GM19395 (cell line): ENCODE data around the gene ERGIC3.

Experiments
- ATAC-seq: cut with Tn5 transposase; IDR thresholded peaks from one replicate; pipeline ENCODE4 v1.9.1; 2021; ENCODE audit warnings: mild to moderate bottlenecking, moderate library complexity; ENCODE audit not compliant: unreplicated experiment

ERGIC3 gene

GRCh38 chr20:35541783-35542662, at the start of gene ERGIC3:
TSS of gene ERGIC3 (plus strand) at chr20:35542078. CDS start at chr20:35542098, 20 bp downstream.
- ATAC-seq, result peak; percentile 96

GRCh38 chr20:35492352-35492751, 49.5 kb upstream of the ERGIC3 start:
- no peak for ATAC-seq

GRCh38 chr20:35496481-35496880, 45.4 kb upstream of the ERGIC3 start:
- ATAC-seq, result no peak

- ATAC-seq, result no peak
These were observed 44.6 kb upstream of the ERGIC3 start for GRCh38 chr20:35497320-35497719.

- ATAC-seq, result no peak
These were observed 44.1 kb upstream of the ERGIC3 start for GRCh38 chr20:35497780-35498189.

GRCh38 chr20:35499271-35499670, 42.6 kb upstream of the ERGIC3 start:
- no peak for ATAC-seq

- no peak for ATAC-seq
These were observed 39.5 kb upstream of the ERGIC3 start for GRCh38 chr20:35502352-35502751.

- no peak for ATAC-seq
These were observed 38.6 kb upstream of the ERGIC3 start for GRCh38 chr20:35503281-35503680.

- ATAC-seq, result no peak
These were observed 37.9 kb upstream of the ERGIC3 start for GRCh38 chr20:35503841-35504561.

GRCh38 chr20:35504751-35505150, 37.1 kb upstream of the ERGIC3 start:
- no peak for ATAC-seq

- ATAC-seq, result no peak
These were observed 35.7 kb upstream of the ERGIC3 start for GRCh38 chr20:35506179-35506578.

- ATAC-seq, result no peak
These were observed 34.8 kb upstream of the ERGIC3 start for GRCh38 chr20:35506872-35507638.

GRCh38 chr20:35508493-35509218, 33.2 kb upstream of the ERGIC3 start:
- no peak for ATAC-seq

- no peak for ATAC-seq
These were observed 30.7 kb upstream of the ERGIC3 start for GRCh38 chr20:35510951-35511735.

- no peak for ATAC-seq
These were observed 30.0 kb upstream of the ERGIC3 start for GRCh38 chr20:35511814-35512420.

GRCh38 chr20:35514371-35514932, 27.4 kb upstream of the ERGIC3 start:
- no peak for ATAC-seq

- no peak for ATAC-seq
These were observed 26.5 kb upstream of the ERGIC3 start for GRCh38 chr20:35515341-35515740.

- ATAC-seq, result no peak
These were observed 25.8 kb upstream of the ERGIC3 start for GRCh38 chr20:35515949-35516645.
